Measurements from ENCODE around the gene LPA.

- TF ChIP-seq, protein P1, sequence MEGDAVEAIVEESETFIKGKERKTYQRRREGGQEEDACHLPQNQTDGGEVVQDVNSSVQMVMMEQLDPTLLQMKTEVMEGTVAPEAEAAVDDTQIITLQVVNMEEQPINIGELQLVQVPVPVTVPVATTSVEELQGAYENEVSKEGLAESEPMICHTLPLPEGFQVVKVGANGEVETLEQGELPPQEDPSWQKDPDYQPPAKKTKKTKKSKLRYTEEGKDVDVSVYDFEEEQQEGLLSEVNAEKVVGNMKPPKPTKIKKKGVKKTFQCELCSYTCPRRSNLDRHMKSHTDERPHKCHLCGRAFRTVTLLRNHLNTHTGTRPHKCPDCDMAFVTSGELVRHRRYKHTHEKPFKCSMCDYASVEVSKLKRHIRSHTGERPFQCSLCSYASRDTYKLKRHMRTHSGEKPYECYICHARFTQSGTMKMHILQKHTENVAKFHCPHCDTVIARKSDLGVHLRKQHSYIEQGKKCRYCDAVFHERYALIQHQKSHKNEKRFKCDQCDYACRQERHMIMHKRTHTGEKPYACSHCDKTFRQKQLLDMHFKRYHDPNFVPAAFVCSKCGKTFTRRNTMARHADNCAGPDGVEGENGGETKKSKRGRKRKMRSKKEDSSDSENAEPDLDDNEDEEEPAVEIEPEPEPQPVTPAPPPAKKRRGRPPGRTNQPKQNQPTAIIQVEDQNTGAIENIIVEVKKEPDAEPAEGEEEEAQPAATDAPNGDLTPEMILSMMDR (conservative IDR thresholded peaks at IDR 0.05) = no peak
- no peak for TF ChIP-seq EZH2 (IDR thresholded peaks at IDR 0.05; ENCODE audit: low read depth)
Measured at GRCh38 chr6:160532315-160532714, 131.8 kb downstream of the LPA start.

Measured in PC-9 (cell line).